GM12892 (cell line): ENCODE results near the gene NT5C2.

Experiments
- POLR2A ChIP-seq: IDR thresholded peaks from 2 replicates; pipeline ENCODE4 v1.6.1; 2011; ENCODE audit warnings: low read depth, low read length, control low read depth
- POLR2AphosphoS5 ChIP-seq: IDR thresholded peaks from 2 replicates; pipeline ENCODE4 v1.6.1; 2011; ENCODE audit warnings: low read depth, low read length, control low read depth

GRCh38 chr10:103080891-103081581 lies 112.0 kb downstream of the NT5C2 start:
- TF ChIP-seq POLR2A (no peak; the same call in 1 of the 2 replicates), POLR2AphosphoS5 (no peak)
